Activated naive CD8-positive, alpha-beta T cell treated with anti-CD3 and anti-CD28 coated beads, Interleukin-2, amount 10 ng/mL, durations not matched to agents 7 days and 5 days (primary cell): Measurements from ENCODE around the gene C4B. TPM values are rescaled to one million over a fixed set of nuclear protein-coding genes. Genes with fewer than 3 reads are reported as not detected.
A peak's percentile ranks its signal among the peaks of the same experiment; 100 is the strongest.
"Not testable (repeated sequence)": the region's sequence is repeated elsewhere in the genome, so short reads cannot be mapped to it uniquely, and the experiment has no call there.

Experiments used
- ATAC-seq: fragments of 150-1000 bp; cut with Tn5 transposase; one replicate; pipeline ENCODE4 v1.10.0; 2021; ENCODE audit warnings: low read depth, moderate library complexity
- POLR2A ChIA-PET: fragments of 350-600 bp; sonication (Branson Sonifier 250); formaldehyde crosslinking; loops from one replicate; lab custom pipeline; 2021; ENCODE audit warnings: antibody characterized with exemption; lab: Charles Lee
- DNase-seq: peaks from one replicate; pipeline ENCODE4 v3.0.0; 2021
- H3K27ac Mint-ChIP-seq: one replicate; pipeline ENCODE4 v1.8.0; 2022; ENCODE audit warnings: mild to moderate bottlenecking, mixed read lengths
- H3K27me3 Mint-ChIP-seq: one replicate; pipeline ENCODE4 v1.8.0; 2022; ENCODE audit warnings: mild to moderate bottlenecking, moderate library complexity, mixed read lengths
- H3K36me3 Mint-ChIP-seq: one replicate; pipeline ENCODE4 v1.8.0; 2021; ENCODE audit warnings: mild to moderate bottlenecking, mixed read lengths
- H3K4me1 Mint-ChIP-seq: one replicate; pipeline ENCODE4 v1.8.0; 2021; ENCODE audit warnings: mixed read lengths
- H3K4me3 Mint-ChIP-seq: one replicate; pipeline ENCODE4 v1.8.0; 2022; ENCODE audit warnings: mild to moderate bottlenecking, moderate library complexity, mixed read lengths
- H3K9me3 Mint-ChIP-seq: one replicate; pipeline ENCODE4 v1.8.0; 2021; ENCODE audit warnings: mixed read lengths
- total RNA-seq, 2 experiments: library from RNA; stranded (reverse); gene quantifications; one replicate each; pipeline ENCODE4 v1.2.3, GENCODE V29; 2021

The C4B gene
- total RNA-seq, 2 experiments from 2014 or later = 4.1 to 5.7 TPM

DNA sequence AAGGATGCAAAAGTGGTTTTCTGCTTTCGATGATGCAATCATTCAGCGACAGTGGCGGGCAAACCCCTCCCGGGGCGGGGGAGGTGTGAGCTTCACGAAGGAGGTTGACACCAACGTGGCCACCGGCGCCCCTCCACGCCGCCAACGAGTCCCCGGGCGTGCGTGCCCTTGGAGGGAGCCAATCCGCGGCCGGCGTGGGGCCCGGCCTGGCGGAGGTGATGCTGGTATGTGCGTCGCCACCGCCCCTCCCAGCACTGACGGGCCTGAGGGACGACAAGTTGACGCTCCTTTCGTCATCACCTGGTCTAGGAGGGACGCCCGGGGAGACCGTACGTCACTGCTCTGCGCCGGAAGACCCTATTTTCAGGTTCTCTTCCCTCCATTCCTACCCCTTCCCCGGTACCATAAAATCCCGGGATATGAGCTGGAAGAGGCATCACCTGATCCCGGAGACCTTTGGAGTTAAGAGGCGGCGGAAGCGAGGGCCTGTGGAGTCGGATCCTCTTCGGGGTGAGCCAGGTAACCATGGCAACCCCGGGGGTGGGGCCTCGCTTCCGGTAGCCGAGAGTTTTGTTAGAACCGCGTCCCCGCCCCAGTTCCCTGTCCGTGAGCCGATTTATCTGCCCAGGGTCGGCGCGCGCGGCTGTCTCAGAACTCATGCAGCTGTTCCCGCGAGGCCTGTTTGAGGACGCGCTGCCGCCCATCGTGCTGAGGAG lies 42.4 kb upstream of the C4B start, which contains the start of gene DXO:
TSS of gene DXO (minus strand) at position 146 of the 716 bp plus-strand sequence. CDS start 463 bp downstream, outside the sequence.
- ATAC-seq (peak; percentile 96), DNase-seq (peak; percentile 98)
- H3K9me3 Mint-ChIP-seq = no peaks in the 10 kb centered on the region
- POLR2A ChIA-PET = interaction anchor here (0.5 to 7.5 kb wide), 16 partner anchors 10 to 1000 kb away, joined by 3 to 91 read pairs (median 4); partner anchors contain the start of genes CFB, DDX39B, EHMT2 and GPANK1
- peak within 1 kb of the TSS; percentile 99 for H3K27ac Mint-ChIP-seq
- no peaks in the 10 kb centered on the region for H3K27me3 Mint-ChIP-seq
- H3K36me3 Mint-ChIP-seq = peaks cover 16% of the 10 kb centered on the region
- peak within 1 kb of the TSS; percentile 97 for H3K4me3 Mint-ChIP-seq
- H3K4me1 Mint-ChIP-seq = peaks cover 25% of the 10 kb centered on the region

DNA sequence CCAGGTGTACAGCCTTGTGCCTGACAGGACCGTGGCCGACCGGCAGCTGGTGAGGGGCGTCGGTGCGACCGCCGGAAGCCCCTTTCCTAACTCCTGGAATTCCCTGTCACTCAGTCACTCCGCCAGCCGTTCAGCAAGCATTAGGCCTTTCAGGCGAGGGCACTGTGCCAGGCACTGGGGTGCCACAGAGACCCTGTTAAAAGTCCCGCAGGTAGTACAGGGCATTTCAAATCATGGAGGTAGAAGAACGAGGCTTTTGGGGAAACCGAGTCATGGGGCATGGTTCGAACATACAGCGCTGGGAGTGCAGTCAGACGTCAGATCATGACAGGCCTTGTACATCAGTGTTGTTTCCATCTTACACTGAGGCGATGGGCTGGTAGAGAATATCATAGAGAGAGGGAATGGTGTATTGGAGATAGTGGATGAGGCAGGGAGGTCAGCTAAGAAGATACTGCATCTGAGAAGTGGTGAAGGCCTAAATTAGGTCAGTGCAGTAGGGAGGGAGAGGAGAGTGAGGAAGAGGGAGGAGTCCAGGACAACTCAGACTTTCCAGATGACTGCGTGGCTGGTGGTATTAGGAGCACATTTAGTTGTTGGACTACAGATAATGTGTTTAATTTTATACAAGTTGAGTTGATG lies 41.8 kb upstream of the C4B start:
- H3K4me3 Mint-ChIP-seq = peak overlapping the region; percentile 97
- DNase-seq (peak; percentile 32), ATAC-seq (no peak)
- no peaks in the 10 kb centered on the region for H3K9me3 Mint-ChIP-seq
- H3K27ac Mint-ChIP-seq = peak overlapping the region; percentile 99
- H3K36me3 Mint-ChIP-seq = peaks cover 11% of the 10 kb centered on the region
- POLR2A ChIA-PET = interaction anchor here (0.6 to 7.5 kb wide), 5 partner anchors 14 to 308 kb away, joined by 3 to 91 read pairs (median 4); partner anchors contain the start of genes CFB, GPANK1, NELFE and SKIC2
- no peaks in the 10 kb centered on the region for H3K27me3 Mint-ChIP-seq
- H3K4me1 Mint-ChIP-seq = peaks cover 25% of the 10 kb centered on the region

DNA sequence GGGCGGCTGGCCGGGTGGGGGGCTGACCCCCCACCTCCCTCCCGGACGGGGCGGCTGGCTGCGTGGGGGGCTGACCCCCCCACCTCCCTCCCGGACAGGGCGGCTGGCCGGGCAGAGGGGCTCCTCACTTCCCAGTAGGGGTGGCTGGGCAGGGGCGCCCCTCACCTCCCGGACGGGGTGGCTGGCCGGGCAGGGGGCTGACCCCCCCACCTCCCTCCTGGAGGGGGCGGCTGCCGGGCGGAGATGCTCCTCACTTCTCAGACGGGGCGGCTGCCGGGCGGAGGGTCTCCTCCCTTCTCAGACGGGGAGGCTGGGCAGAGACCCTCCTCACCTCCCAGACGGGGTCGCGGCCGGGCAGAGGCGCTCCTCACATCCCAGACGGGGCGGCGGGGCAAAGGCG lies 38.5 kb upstream of the C4B start:
- H3K27me3 Mint-ChIP-seq, H3K9me3 Mint-ChIP-seq, ATAC-seq, H3K36me3 Mint-ChIP-seq, POLR2A ChIA-PET, H3K27ac Mint-ChIP-seq, DNase-seq, H3K4me3 Mint-ChIP-seq: not testable (repeated sequence)
- peaks cover 17% of the 10 kb centered on the region for H3K4me1 Mint-ChIP-seq

DNA sequence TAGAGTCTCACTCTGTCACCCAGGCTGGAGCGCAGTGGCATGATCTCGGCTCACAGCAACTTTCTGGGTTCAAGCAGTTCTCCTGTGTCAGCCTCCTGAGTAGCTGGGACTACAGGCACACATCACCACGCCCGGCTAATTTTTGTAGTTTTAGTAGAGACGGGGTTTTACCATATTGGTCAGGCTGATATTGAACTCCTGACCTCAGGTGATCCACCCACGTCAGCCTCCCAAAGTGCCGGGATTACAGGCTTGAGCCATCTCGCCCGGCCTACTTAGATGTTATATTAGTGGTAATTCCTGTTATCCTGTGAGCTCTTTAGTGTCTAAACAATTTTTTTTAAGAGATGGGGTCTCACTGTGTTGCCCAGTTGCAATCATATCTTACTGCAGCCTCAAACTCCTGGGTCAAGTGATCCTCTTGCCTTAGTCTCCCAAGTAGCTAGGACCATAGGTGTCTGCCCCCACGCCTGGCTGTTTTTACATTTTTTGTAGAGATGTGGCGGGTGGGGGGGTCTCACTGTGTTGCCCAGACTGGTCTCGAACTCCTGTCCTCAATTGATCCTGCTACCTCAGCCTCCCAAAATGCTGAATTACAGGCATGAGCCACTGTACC lies 36.7 kb upstream of the C4B start:
- ATAC-seq (no peak), DNase-seq (no peak)
- Mint-ChIP-seq H3K4me3 (no peak overlapping the region), H3K27me3 (no peaks in the 10 kb centered on the region), H3K27ac (no peak overlapping the region), H3K9me3 (no peaks in the 10 kb centered on the region), H3K4me1 (peaks cover 11% of the 10 kb centered on the region), H3K36me3 (peaks cover 3% of the 10 kb centered on the region)
- POLR2A ChIA-PET = no interaction called here

DNA sequence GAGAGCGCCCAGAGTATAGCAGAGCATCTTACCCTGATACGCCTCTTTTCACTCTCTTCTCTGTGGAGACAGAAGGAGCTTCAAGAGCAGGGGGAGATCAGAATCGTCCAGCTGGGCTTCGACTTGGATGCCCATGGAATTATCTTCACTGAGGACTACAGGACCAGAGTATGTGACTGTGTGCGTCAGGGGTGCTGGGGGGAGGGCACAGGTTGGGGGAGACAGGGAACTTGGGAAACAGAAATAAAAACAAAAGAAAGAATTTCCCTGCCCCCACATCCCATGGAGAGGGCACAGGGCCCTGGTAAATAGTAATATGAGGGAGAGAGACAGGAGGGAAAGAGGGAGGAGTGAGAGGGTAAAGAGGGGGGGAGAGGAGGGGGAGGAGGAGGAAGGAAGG lies 35.8 kb upstream of the C4B start:
- ATAC-seq = no peak
- POLR2A ChIA-PET = interaction anchor here (1.7 kb wide), 1 partner anchor 20 kb away, joined by 4 read pairs; the partner anchor contains the start of genes NELFE and SKIC2
- peak overlapping the region; percentile 82 for H3K27ac Mint-ChIP-seq
- no peak overlapping the region for H3K4me3 Mint-ChIP-seq
- peaks cover 5% of the 10 kb centered on the region for H3K4me1 Mint-ChIP-seq
- H3K36me3 Mint-ChIP-seq = peaks cover 3% of the 10 kb centered on the region
- DNase-seq = no peak
- no peaks in the 10 kb centered on the region for H3K9me3 Mint-ChIP-seq
- H3K27me3 Mint-ChIP-seq = no peaks in the 10 kb centered on the region

DNA sequence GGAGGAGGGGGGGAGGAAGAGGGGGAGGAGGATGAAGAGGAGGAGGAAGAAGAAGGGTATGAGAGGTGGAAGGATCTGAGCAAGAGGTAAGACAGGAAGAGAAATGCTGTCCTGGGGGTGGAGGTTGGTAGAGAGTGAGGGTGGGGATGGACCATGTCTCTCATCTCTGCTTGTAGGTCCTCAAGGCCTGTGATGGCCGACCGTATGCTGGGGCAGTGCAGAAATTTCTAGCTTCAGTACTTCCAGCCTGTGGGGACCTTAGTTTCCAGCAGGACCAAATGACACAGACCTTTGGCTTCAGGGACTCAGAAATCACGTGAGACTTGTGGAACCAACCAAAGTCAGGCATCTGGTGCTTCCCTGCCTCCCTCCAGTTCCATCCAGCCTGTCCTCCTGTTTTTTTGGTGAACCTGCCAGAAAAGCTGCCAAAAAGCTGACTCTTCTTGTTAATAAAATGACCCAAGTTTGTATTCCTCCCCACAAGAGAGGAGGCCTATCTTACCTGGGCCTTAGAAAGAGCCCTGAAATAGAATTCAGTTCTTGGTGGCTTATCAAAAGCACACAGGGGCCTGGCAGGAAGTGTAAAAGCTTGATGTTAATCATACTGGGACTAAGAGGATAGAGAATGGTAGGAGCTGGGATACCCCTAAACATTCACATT lies 35.2 kb upstream of the C4B start:
- POLR2A ChIA-PET = interaction anchor here (1.7 kb wide), 1 partner anchor 20 kb away, joined by 4 read pairs; the partner anchor contains the start of genes NELFE and SKIC2

DNA sequence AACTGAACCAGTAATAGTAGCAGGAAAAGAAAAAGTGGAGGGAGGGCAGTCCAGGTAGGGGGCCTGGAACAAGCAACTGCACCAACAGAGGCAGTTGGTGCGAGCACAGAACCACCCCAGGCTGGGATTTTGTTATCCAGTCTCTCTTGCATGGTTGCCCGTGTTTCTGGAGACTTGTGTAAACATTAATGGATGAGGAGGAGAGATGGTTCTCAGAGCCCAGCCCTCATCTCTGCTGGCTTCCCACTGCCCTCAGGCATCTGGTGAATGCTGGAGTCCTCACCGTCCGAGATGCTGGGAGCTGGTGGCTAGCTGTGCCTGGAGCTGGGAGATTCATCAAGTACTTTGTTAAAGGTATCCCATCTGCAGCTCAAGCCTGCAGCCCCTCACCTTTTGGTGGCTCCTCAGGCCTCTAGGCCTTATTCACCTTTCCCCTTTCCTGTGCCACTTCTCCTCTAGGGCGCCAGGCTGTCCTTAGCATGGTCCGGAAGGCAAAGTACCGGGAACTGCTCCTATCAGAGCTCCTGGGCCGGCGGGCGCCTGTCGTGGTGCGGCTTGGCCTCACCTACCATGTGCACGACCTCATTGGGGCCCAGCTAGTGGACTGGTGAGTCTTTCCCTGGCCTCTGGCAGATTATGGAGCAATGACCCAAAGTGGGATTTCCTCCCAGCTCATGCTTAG lies 34.3 kb upstream of the C4B start:
- not testable (repeated sequence) for H3K9me3 Mint-ChIP-seq, H3K4me1 Mint-ChIP-seq, H3K27me3 Mint-ChIP-seq, ATAC-seq, H3K36me3 Mint-ChIP-seq, H3K4me3 Mint-ChIP-seq, DNase-seq
- POLR2A ChIA-PET = interaction anchor here (1.7 kb wide), 1 partner anchor 21 kb away, joined by 4 read pairs; the partner anchor contains the start of genes NELFE and SKIC2
- H3K27ac Mint-ChIP-seq = peak overlapping the region; percentile 82

More for the DNA sequence above, 35.2 kb upstream of the C4B start:
- Mint-ChIP-seq H3K27ac (peak overlapping the region; percentile 82), H3K9me3 (no peaks in the 10 kb centered on the region), H3K27me3 (no peaks in the 10 kb centered on the region), H3K36me3 (peaks cover 3% of the 10 kb centered on the region), H3K4me1 (peaks cover 5% of the 10 kb centered on the region), H3K4me3 (peak overlapping the region; percentile 32)
- DNase-seq (no peak), ATAC-seq (no peak)

DNA sequence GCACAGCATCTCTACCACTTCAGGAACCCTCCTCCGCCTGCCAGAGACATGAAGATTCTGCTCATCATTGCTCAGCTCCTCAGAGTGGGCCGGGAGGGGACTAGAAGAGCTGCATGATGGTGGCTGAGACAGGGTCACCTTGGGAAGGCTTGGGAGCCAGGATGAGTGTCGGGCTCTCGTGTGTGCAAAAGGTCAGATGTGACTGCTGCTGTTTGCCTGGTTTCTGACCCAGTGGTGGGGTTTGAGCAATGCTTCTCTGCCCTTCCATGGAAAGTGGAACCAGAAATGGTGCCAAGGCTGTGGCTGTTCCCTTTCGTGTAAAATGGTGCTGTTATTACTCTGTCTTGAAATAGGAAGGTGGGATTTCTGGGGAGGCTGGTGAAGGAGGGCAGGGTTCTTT lies 33.6 kb upstream of the C4B start:
- not testable (repeated sequence) for H3K36me3 Mint-ChIP-seq, ATAC-seq

DNA sequence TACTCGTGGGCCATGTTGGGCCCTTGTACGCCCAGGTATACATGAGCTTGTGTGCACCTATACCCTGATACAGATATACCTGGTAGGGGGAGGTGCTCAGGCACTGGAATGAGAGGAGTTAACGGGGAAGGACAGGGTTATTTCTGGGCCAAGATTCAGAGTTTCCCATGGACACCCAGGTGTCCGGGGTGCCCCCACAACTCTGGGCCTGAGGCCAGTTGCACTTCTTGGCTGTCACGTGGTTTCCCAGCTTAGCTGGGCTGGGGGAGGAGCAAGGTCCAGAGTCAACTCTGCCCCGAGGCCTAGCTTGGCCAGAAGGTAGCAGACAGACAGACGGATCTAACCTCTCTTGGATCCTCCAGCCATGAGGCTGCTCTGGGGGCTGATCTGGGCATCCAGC lies 32.9 kb upstream of the C4B start, which contains the start of gene C4A:
TSS of gene C4A (plus strand) at position 314 of the 400 bp plus-strand sequence. CDS start at position 365, 51 bp downstream.
- H3K4me1 Mint-ChIP-seq, DNase-seq, POLR2A ChIA-PET, ATAC-seq, H3K27me3 Mint-ChIP-seq, H3K9me3 Mint-ChIP-seq, H3K36me3 Mint-ChIP-seq, H3K4me3 Mint-ChIP-seq, H3K27ac Mint-ChIP-seq: not testable (repeated sequence)

More for the DNA sequence above, 33.6 kb upstream of the C4B start:
- H3K27ac Mint-ChIP-seq, H3K9me3 Mint-ChIP-seq, H3K4me3 Mint-ChIP-seq, DNase-seq, H3K27me3 Mint-ChIP-seq, POLR2A ChIA-PET, H3K4me1 Mint-ChIP-seq: not testable (repeated sequence)

DNA sequence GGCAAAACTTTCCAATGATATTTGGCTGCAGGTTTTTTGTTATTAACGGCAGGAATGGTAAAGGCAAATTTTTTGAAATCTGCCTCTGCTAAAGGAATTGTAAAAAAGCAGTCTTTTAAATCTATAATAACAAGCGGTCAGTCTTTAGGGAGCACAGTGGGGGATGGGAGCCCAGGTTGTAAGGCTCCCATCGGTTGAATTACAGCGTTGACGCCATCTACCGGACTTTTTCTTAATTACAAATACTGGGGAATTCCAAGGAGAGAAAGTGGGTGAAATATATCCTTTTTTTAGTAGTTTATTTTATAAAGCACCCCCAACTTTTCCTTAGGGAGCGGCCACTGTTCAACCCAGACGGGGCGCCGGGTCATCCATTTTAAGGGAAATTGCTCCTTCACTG lies 25.2 kb upstream of the C4B start:
- H3K9me3 Mint-ChIP-seq, H3K27ac Mint-ChIP-seq, H3K27me3 Mint-ChIP-seq, H3K4me1 Mint-ChIP-seq, POLR2A ChIA-PET, DNase-seq, ATAC-seq, H3K4me3 Mint-ChIP-seq, H3K36me3 Mint-ChIP-seq: not testable (repeated sequence)

DNA sequence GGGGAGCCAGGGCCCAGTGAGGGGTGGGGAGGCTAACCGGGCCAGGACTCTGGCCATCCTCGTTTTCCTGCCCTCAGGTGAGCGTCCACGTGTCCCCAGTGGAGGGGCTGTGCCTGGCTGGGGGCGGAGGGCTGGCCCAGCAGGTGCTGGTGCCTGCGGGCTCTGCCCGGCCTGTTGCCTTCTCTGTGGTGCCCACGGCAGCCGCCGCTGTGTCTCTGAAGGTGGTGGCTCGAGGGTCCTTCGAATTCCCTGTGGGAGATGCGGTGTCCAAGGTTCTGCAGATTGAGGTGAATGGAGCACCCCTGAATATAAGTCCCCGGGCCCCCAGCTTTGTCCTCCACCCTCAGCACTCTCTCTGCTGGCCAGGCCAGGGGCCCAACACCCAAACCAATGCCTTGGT lies 20.2 kb upstream of the C4B start:
- H3K4me1 Mint-ChIP-seq, H3K27me3 Mint-ChIP-seq, H3K27ac Mint-ChIP-seq, POLR2A ChIA-PET, H3K36me3 Mint-ChIP-seq, H3K4me3 Mint-ChIP-seq, H3K9me3 Mint-ChIP-seq, ATAC-seq, DNase-seq: not testable (repeated sequence)

DNA sequence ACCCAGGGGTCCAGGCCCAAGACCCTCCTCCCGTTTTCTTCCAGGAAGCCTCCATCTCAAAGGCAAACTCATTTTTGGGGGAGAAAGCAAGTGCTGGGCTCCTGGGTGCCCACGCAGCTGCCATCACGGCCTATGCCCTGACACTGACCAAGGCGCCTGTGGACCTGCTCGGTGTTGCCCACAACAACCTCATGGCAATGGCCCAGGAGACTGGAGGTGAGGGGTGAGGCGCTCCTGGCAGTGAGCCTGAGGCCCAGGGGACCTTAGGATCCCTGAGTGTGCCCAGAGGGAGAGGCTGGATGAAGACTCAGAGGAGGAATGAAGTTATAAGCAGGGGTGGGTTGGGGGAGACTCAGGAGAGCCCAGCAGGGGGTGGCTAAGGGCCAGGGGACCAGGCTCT lies 18.2 kb upstream of the C4B start:
- H3K27ac Mint-ChIP-seq, H3K27me3 Mint-ChIP-seq, H3K4me1 Mint-ChIP-seq, H3K36me3 Mint-ChIP-seq, H3K9me3 Mint-ChIP-seq, H3K4me3 Mint-ChIP-seq, POLR2A ChIA-PET, ATAC-seq, DNase-seq: not testable (repeated sequence)
